ENCODE data around the gene C17orf100. TPM values are rescaled to one million over a fixed set of nuclear protein-coding genes. Genes with fewer than 3 reads are reported as not detected.
"Not testable (repeated sequence)": the region's sequence is repeated elsewhere in the genome, so short reads cannot be mapped to it uniquely, and the experiment has no call there.

The C17orf100 gene
- total RNA-seq, 1 donor from 2014 or later, result 0.48 TPM

- intact Hi-C loops (cut with DNase I), result loop anchor here (10.0 kb wide), 1 partner anchor 232 kb away; no protein-coding TSS in a partner anchor
- DNase-seq (ENCODE audit: low spot score), result not testable (repeated sequence)
Observed at GRCh38 chr17:6663200-6663599, 11.6 kb downstream of the C17orf100 start.

GRCh38 chr17:6666077-6666521 is 14.5 kb downstream of the C17orf100 start:
- DNase-seq (ENCODE audit: low spot score), result peak; percentile 86
- intact Hi-C loops (cut with DNase I), result loop anchor here (5.0 to 10.0 kb wide), 3 partner anchors 176 to 346 kb away; partner anchors contain the start of gene RNASEK

- intact Hi-C loops (cut with DNase I), result loop anchor here (5.0 to 10.0 kb wide), 3 partner anchors 176 to 346 kb away; partner anchors contain the start of gene RNASEK
- DNase-seq (ENCODE audit: low spot score), result no peak
Observed at GRCh38 chr17:6666557-6666956, 15.0 kb downstream of the C17orf100 start.

GRCh38 chr17:6667516-6667915 is 16.0 kb downstream of the C17orf100 start:
- intact Hi-C loops (cut with DNase I), result loop anchor here (5.0 to 10.0 kb wide), 3 partner anchors 175 to 345 kb away; partner anchors contain the start of gene RNASEK
- no peak for DNase-seq (ENCODE audit: low spot score)

- intact Hi-C loops (cut with DNase I), result loop anchor here (5.0 to 10.0 kb wide), 3 partner anchors 174 to 344 kb away; partner anchors contain the start of gene RNASEK
- DNase-seq (ENCODE audit: low spot score), result no peak
Observed at GRCh38 chr17:6668219-6668618, 16.7 kb downstream of the C17orf100 start.

GRCh38 chr17:6668727-6669425 is 17.3 kb downstream of the C17orf100 start:
- intact Hi-C loops (cut with DNase I), result loop anchor here (5.0 to 10.0 kb wide), 3 partner anchors 173 to 343 kb away; partner anchors contain the start of gene RNASEK
- DNase-seq (ENCODE audit: low spot score), result no peak

- intact Hi-C loops (cut with DNase I), result loop anchor here (5.0 to 10.0 kb wide), 3 partner anchors 173 to 343 kb away; partner anchors contain the start of gene RNASEK
- peak; percentile 27 for DNase-seq (ENCODE audit: low spot score)
Observed at GRCh38 chr17:6669479-6670212, 18.1 kb downstream of the C17orf100 start.

GRCh38 chr17:6670571-6670970 is 19.0 kb downstream of the C17orf100 start:
- no peak for DNase-seq (ENCODE audit: low spot score)

GRCh38 chr17:6670999-6671398 is 19.4 kb downstream of the C17orf100 start:
- intact Hi-C loops (cut with DNase I), result no loop called here
- DNase-seq (ENCODE audit: low spot score), result peak; percentile 68

More at GRCh38 chr17:6670571-6670970, 19.0 kb downstream of the C17orf100 start:
- intact Hi-C loops (cut with DNase I), result no loop called here

GRCh38 chr17:6671431-6671830 is 19.9 kb downstream of the C17orf100 start:
- intact Hi-C loops (cut with DNase I), result no loop called here
- DNase-seq (ENCODE audit: low spot score), result peak; percentile 49

GRCh38 chr17:6674586-6674985 is 23.0 kb downstream of the C17orf100 start:
- DNase-seq (ENCODE audit: low spot score), result peak; percentile 65
- intact Hi-C loops (cut with DNase I), result no loop called here

- no peak for DNase-seq (ENCODE audit: low spot score)
Observed at GRCh38 chr17:6675201-6675825, 23.8 kb downstream of the C17orf100 start.

GRCh38 chr17:6676802-6677157 is 25.2 kb downstream of the C17orf100 start:
- DNase-seq (ENCODE audit: low spot score), result no peak
- intact Hi-C loops (cut with DNase I), result no loop called here

More at GRCh38 chr17:6675201-6675825, 23.8 kb downstream of the C17orf100 start:
- intact Hi-C loops (cut with DNase I), result no loop called here

- no peak for DNase-seq (ENCODE audit: low spot score)
- intact Hi-C loops (cut with DNase I), result no loop called here
Observed at GRCh38 chr17:6677158-6677831, 25.7 kb downstream of the C17orf100 start.

GRCh38 chr17:6677946-6678345 is 26.4 kb downstream of the C17orf100 start:
- DNase-seq (ENCODE audit: low spot score), result no peak
- intact Hi-C loops (cut with DNase I), result no loop called here

- intact Hi-C loops (cut with DNase I), result no loop called here
- no peak for DNase-seq (ENCODE audit: low spot score)
Observed at GRCh38 chr17:6679241-6679640, 27.7 kb downstream of the C17orf100 start.

- DNase-seq (ENCODE audit: low spot score), result no peak
- intact Hi-C loops (cut with DNase I), result no loop called here
Observed at GRCh38 chr17:6681176-6681575, 29.6 kb downstream of the C17orf100 start.

- DNase-seq (ENCODE audit: low spot score), result no peak
- intact Hi-C loops (cut with DNase I), result no loop called here
Observed at GRCh38 chr17:6681671-6682070, 30.1 kb downstream of the C17orf100 start.

- no peak for DNase-seq (ENCODE audit: low spot score)
- intact Hi-C loops (cut with DNase I), result no loop called here
Observed at GRCh38 chr17:6682339-6682738, 30.8 kb downstream of the C17orf100 start.

All from cardiac septum (tissue), 1 donor.